ENCODE results near the gene GEMIN7. TPM values are rescaled to one million over a fixed set of nuclear protein-coding genes. Genes with fewer than 3 reads are reported as not detected.
"Not testable (repeated sequence)": the region's sequence is repeated elsewhere in the genome, so short reads cannot be mapped to it uniquely, and the experiment has no call there.

Gene GEMIN7
- total RNA-seq, 1 donor from 2014 or later = 3.1 TPM

GRCh38 chr19:45103508-45104319 is 24.7 kb downstream of the GEMIN7 start:
- DNase-seq (ENCODE audit: low spot score) = peak; percentile 53

GRCh38 chr19:45104658-45105349 is 25.7 kb downstream of the GEMIN7 start:
- no peak for DNase-seq (ENCODE audit: low spot score)

DNA sequence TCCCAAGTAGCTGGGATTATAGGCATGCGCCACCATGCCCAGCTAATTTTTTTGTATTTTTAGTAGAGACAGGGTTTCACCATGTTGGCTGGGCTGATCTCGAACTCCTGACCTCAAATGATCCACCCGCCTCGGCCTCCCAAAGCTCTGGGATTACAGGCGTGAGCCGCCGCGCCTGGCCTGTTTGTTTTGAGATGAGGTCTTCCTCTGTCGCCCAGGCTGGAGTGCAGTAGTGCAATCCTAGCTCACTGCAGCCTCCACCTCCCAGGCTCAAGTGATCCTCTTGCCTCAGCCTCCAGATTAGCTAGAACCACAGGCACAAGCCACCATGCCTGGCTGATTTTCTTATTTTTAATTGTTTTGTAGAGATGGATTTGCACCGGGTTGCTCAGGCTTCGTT is 27.3 kb downstream of the GEMIN7 start:
- DNase-seq (ENCODE audit: low spot score) = not testable (repeated sequence)

DNA sequence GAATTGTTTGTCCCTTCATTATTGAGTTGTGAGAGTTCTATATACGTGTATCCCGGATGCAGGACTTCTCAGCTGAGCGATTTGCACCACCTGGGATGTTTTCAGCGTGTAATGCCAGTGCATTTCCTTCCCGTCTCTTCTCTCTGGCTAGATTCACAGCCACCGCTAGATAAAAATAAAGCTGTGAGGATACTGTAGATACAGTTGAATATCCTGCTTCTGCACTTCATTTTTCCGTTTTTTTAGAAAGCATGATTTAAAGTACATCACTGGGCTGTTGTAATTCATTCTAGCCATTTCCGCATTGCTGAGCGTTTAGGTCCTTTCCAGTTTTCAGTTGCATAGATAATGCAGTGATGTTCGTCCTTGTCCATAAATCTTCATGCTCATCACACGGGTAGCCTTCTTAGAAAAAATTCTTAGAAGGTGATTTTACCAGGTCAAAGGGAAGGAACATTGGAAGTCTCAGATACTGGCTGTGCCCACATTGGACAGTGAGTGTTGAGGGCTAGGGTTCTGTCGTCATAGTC is 28.6 kb downstream of the GEMIN7 start:
- DNase-seq (ENCODE audit: low spot score) = peak; percentile 51

DNA sequence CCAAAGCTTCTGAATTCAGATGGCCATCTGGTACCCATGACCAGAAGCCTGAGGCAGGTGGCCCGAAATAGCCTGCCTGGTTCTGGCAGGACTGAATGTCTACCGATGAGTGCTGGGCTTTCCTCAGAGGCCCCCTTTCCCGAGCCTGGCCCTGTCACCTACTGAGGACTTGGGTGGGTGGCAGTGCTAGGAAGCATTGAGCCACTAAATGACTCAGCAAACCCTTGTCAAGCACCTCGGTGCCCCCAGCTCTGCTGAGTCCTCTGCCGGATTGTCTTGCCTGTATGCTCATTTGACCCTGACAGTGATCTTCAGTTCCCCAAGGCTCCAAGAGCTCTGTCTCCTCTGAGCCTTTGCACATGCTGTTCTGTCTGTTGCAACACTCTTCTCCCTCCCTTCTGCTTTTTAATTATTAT is 31.8 kb downstream of the GEMIN7 start:
- DNase-seq (ENCODE audit: low spot score) = no peak

GRCh38 chr19:45112111-45112827 is 33.2 kb downstream of the GEMIN7 start:
- no peak for DNase-seq (ENCODE audit: low spot score)

DNA sequence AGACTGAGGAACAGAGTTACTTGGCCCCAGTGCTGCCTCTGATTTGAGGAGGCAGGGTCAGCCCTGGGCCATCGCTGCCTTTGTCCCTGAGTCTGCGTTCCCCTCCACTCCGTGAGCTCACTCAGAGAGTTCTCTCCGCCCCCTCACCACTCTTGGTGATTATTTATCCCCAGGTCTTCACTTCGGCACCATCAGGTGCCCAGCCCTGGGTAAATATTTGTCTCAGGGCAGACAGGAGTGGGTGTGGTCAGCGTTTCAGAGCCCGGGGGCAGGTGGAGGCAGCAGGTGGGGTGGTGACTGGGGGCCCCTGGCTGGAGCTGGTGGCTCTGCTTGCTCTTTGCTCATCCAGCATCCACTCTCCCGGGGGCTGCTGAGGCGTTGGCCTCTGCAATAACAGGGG is 34.6 kb downstream of the GEMIN7 start:
- no peak for DNase-seq (ENCODE audit: low spot score)

DNA sequence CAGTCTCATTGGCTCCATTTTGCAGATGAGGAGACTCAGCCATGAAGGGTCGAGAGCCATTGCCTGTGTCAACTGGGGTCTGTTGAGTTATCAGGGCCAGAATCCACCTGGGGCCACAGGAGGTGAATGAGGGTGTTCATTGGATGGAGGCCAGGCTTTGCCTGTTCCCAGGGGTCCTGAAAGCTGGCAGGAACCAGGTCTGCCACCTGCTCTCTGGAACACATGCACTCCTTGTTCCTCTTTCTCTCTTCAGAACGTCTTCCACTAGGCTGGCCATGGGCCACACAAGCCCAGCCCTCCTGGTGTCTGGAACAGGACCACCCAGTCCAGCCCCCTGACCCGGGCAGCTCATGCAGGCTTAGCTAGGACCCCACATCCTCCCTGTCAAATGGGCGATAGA is 35.1 kb downstream of the GEMIN7 start:
- DNase-seq (ENCODE audit: low spot score) = no peak

DNA sequence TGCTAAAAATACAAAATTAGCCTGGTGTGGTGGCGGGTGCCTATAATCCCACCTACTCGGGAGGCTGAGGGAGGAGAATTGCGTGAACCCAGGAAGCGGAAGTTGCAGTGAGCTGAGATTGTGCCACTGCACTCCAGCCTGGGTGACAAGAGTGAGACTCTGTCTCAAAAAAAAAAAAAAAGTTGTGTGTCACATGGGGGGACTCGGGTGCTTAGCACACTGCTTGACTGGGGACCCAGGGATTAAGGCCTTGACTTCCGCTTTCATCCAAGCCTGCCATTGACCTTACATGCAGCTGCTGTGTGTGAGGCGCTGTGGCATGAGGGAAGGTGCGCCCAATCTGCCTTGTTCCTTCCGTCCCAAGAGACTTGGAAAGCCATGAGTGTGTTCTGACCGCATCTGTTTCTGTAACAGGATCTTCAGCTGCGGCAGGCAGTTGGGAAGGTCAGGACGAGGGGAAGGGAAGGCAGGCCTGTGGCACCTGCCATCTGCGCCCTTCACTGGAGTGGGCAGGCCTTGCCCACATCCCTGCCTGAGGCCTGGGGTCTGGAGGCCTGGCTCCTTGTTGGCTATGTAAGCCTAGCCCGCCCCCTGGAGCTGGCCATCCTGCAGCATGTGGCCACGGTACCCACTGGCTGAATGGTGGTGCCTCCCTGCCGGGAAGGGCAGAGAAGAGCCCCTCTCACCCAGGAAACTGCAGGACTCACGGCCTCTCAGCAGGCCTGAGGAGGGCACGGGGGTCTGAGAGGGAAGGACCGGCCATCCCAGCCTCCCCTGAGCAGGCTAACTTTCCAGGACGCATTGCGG is 37.0 kb downstream of the GEMIN7 start:
- DNase-seq (ENCODE audit: low spot score) = no peak

- peak; percentile 82 for DNase-seq (ENCODE audit: low spot score)
Measured at GRCh38 chr19:45117167-45117594, 38.1 kb downstream of the GEMIN7 start.

- DNase-seq (ENCODE audit: low spot score) = no peak
Measured at GRCh38 chr19:45117671-45118070, 38.6 kb downstream of the GEMIN7 start.

DNA sequence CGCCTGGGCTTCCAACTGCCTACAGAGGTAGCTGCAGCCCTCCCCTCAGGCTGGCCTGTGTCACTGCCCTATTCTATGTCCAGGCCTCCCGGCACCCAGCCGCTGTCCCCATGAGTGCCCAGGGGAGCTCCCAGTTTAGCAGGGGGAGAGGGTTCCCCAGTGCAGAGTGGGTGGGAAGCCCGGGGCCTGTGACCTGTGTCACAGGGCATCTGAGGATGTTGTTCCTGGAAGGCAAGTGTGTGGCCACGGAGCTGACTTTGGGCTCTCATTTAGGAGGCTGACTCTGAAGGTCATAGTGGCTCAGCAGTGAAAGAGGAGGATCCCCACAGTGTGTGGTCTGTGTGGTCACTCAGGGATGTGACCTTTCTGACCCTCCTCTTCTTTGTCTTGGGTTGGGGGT is 39.0 kb downstream of the GEMIN7 start:
- no peak for DNase-seq (ENCODE audit: low spot score)

DNA sequence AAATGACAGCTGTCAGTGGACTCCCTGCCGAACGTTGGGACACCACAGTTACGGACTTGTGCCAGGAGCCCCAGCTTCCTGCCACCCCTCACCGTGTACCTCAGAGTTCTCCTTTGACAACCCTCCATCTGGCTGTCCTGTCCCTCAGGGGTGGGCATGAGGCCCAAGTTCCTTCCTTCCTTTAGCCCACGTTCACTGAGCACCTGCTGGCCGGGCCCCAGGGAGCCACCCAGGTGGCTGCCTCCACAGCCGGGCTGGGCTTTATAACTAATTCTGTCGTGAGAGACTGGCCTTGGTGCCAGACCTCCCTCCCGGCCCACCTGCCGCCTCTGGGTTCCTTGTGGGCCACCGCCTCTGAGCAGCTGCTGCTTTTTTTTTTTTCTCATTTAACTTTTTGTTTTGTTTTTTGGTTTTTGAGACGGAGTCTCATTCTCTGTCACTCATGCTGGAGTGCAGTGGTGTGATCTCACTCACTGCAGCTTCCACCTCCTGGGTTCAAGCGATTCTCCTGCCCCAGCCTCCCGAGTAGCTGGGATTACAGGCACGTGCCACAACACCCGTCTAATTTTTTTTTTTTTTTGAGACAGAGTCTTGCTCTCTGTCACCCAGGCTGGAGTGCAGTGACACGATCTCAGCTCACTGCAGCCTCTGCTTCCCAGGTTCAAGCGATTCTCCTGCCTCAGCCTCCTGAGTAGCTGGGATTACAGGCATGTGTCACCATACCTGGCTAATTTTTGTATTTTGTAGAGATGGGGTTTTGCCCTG is 39.7 kb downstream of the GEMIN7 start:
- DNase-seq (ENCODE audit: low spot score) = not testable (repeated sequence)

DNA sequence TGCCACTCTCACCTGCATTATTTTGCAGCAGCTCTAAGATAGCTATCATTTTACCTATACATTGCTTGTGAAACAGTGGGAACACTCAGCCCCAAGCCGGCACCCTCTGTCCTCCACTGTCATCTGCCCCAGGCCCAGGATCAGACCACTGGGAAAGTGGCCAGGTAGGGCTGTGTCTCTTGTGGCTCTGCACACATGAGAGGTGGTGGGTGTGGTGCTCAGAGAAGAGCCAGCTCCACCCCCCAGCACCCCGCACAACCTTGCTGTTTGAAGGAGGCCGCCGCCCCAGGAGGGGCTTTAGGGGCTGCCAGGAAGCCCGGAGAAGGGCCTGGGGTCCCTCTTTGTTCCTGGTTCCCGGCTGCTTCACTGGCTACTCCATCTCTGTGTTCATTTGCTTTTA is 40.5 kb downstream of the GEMIN7 start:
- DNase-seq (ENCODE audit: low spot score) = no peak

GRCh38 chr19:45121827-45122345 is 42.8 kb downstream of the GEMIN7 start:
- no peak for DNase-seq (ENCODE audit: low spot score)

DNA sequence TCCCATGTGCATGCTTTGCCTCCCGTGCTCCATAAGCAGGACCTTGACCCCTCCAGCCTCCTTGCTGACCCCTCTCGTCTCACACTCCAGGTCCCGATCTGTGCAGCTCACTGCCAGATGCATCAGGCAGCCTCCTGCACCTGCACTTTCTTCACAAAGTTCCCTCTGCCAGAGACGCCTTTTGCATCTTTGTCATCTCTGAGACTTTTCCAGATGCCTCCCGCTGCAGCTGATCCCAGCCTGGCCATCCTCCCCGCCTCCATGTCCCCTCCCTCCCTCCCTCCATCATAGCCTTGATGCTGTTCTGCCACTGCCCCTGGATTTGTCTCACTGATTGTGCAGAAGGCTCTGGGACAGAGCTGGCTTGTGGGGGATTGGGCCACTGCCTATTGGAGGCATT is 43.8 kb downstream of the GEMIN7 start:
- no peak for DNase-seq (ENCODE audit: low spot score)

- DNase-seq (ENCODE audit: low spot score) = peak; percentile 79
Measured at GRCh38 chr19:45123440-45123850, 44.4 kb downstream of the GEMIN7 start.

DNA sequence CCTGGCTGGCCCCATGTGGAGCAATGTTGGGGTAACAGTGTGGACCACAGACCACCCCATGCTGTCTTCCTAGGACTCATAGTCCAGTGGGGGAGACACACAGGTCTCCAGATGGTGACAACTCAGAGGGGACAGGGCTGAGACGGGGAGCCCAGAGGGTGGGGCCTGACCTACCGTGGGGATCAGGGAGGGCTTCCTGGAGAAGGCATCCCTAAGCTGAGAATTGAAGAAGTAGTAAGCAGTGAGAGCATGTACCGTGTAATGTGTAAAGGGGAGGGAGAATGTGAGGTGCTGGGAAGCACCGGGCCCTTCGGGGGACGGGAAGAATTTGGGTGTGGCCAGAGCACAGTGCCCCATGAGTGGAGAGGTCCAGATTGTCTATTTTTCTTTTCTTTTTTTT is 45.0 kb downstream of the GEMIN7 start:
- DNase-seq (ENCODE audit: low spot score) = no peak

DNA sequence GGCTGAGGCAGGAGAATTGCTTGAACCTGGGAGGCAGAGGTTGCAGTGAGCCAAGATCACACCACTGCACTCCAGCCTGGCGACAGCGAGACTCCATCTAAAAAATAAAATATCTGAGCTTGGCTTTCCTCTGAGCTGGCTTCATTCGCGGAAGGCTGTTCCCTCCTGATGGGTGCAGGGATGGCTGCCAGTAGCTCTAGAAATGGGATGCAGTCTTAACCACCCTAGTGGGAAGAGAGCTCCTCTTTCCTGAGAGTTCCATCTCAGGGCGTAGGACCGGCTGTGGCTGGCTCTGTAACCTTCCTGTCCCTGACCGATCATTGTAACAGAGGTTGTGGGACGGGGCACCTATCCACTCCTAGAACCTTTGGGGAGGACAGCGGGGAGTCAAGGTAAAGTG is 46.3 kb downstream of the GEMIN7 start:
- no peak for DNase-seq (ENCODE audit: low spot score)

DNA sequence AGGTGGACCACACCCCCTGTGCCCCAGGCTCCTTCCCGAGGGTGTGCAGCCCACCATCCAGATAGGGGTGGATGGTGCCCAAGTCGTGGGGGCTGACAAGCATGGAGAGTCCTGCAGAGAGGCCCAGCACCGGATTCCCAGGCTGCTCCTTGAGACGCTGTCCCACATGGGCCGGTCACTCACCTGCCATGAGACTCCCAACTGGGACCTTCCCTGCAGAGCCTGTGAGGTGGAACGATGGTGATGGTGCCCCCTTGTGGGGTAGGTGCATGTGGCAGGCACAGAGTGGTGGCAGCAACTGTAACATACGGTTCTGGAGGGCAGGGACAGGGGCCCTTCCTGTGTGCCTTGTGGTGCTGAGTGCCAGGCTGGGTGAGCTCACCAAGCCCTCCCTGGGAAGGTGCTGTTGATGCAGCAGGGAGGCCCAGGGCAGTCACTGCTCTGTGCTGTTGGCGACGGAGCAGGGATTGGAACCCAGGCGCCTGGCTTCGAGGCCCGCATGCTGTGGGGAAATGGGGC is 47.0 kb downstream of the GEMIN7 start:
- peak; percentile 33 for DNase-seq (ENCODE audit: low spot score)

Data from umbilical cord (tissue), 2 donors.